Naive thymus-derived CD8-positive, alpha-beta T cell (primary cell): ENCODE results near the gene KCNQ1OT1. TPM values are rescaled to one million over a fixed set of nuclear protein-coding genes. Genes with fewer than 3 reads are reported as not detected.

ENCODE experiments used
- ATAC-seq, 2 donors: fragments of 150-1000 bp; cut with Tn5 transposase in 1 of 2; sonication (Bioruptor Pico), chemical (Tn5 transposase) in 1 of 2; 1 replicate in 1 of 2; 2 replicates in 1 of 2; pipeline ENCODE4 v1.10.0; 2021; ENCODE audit warnings: mild to moderate bottlenecking in 2 of 2, moderate library complexity in 2 of 2
- POLR2A ChIA-PET: fragments of 350-600 bp; sonication (Branson Sonifier 250); formaldehyde crosslinking; loops from one replicate; lab custom pipeline; 2021; ENCODE audit warnings: antibody characterized with exemption; lab: Charles Lee
- DNase-seq, 10 donors: peaks; one replicate each; pipeline versions ENCODE4 v3.0.0 to v3.0.0-alpha.2; 2020 to 2022
- H3K27ac Mint-ChIP-seq, 10 donors: one replicate each; pipeline ENCODE4 v1.8.0; 2020 to 2022; ENCODE audit warnings: mild to moderate bottlenecking in 10 of 10, mixed read lengths in 10 of 10, moderate library complexity in 4 of 10, inconsistent platforms in 1 of 10
- H3K27me3 Mint-ChIP-seq, 5 donors: one replicate each; pipeline ENCODE4 v1.8.0; 2021 to 2022; ENCODE audit warnings: mixed read lengths in 5 of 5
- H3K36me3 Mint-ChIP-seq, 3 donors: one replicate each; pipeline ENCODE4 v1.8.0; 2020 to 2022; ENCODE audit warnings: mixed read lengths in 3 of 3, mild to moderate bottlenecking in 2 of 3, inconsistent platforms in 1 of 3
- H3K4me1 Mint-ChIP-seq, 4 donors: one replicate each; pipeline ENCODE4 v1.8.0; 2021 to 2022; ENCODE audit warnings: mixed read lengths in 4 of 4
- H3K4me3 Mint-ChIP-seq, 10 donors: one replicate each; pipeline ENCODE4 v1.8.0; 2020 to 2022; ENCODE audit warnings: mild to moderate bottlenecking in 10 of 10, mixed read lengths in 10 of 10, moderate library complexity in 6 of 10, inconsistent platforms in 1 of 10
- H3K9me3 Mint-ChIP-seq, 9 donors: one replicate each; pipeline ENCODE4 v1.8.0; 2020 to 2022; ENCODE audit warnings: mixed read lengths in 9 of 9, mild to moderate bottlenecking in 3 of 9, inconsistent platforms in 1 of 9, moderate library complexity in 1 of 9
- polyA plus RNA-seq, 3 donors: library from polyadenylated mRNA; unstranded; fragments of 300-500 nt; fragmentation: Illumina TruSeq; gene quantifications; one replicate each; pipeline ENCODE4 v1.2.3, GENCODE V29; 2021
- total RNA-seq, 8 experiments: library from RNA in 2 of 8; stranded (reverse) in 2 of 8; gene quantifications; one replicate each; pipeline ENCODE4 v1.2.3 and lab custom pipeline; 2021 to 2026

Gene KCNQ1OT1
- total and polyA plus RNA-seq, 5 experiments from 2014 or later, result 0.03 to 0.22 (median 0.05) TPM

DNA sequence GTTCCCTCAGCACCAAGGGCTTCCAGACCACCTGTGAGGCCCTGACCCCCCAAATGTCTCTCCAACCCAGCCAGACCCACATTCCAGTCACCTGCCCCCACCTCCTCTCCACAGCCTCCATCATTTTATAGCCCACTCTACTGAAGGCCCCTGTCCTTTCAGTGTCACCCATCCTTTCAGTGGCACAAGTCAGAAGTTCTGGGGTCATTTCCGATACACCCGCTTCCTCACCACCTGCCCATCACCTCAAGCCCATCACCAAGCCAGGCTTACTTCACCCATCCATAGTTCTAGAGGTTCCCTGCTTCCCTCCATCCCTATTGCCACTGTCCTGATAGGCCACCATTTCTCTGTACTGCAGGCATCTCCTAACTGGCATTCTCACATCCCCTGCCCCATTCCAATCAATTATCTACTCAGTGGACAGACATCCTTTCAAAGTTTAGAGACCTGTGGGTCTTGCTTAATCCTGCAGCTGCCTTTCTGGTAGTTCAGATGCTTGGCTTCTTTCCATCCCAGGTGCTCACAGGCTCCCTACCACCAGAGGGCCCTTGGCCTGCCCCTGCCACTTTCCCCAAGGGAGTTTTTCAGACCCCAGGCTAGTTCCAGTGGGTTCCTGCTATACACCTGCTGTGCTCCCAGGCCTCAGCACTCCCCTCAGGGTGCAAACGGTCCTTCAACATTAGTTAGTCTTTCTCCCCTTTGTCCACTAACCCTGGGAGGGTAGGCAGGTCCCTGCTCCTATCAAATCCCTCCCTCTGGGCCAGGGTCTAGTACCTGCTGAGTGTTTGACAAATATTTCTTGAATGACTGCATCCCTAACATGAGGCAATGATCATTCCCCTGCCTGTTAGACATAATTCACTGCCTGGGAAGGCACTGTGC is 7.6 kb downstream of the KCNQ1OT1 start:
- H3K27me3 Mint-ChIP-seq, result no peaks in the 10 kb centered on the region
- peaks cover 0 to 7% (median 3%) of the 10 kb centered on the region in 3 donors for H3K36me3 Mint-ChIP-seq
- no peak overlapping the region for H3K4me3 Mint-ChIP-seq
- no peak for DNase-seq
- ATAC-seq, result no peak
- POLR2A ChIA-PET, result no interaction called here
- H3K4me1 Mint-ChIP-seq, result peaks cover 0 to 13% (median 9%) of the 10 kb centered on the region in 4 donors
- H3K27ac Mint-ChIP-seq, result peak overlapping the region in 1 of 10 donors; percentile 73
- no peaks in the 10 kb centered on the region for H3K9me3 Mint-ChIP-seq

DNA sequence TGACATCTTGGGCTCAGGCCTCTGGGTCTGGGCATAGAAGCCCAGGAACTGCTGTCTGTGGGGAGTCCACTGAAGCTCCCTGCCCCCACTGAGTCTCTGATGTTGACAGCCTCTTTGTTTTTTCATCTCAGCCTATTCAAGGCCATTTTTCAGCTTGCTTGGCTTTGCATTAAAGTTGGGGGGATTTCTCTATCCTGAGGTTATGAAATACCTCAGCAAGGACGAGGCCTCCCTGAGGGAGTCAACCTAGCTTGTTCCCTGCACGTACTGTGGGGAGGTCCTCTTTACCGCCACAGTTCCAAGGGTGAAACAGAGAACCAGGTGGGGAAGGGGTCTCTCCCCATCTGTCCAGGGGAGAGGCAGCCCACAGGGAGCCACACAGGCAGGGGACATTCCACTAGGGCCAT is 8.4 kb downstream of the KCNQ1OT1 start:
- POLR2A ChIA-PET, result no interaction called here
- no peak overlapping the region for H3K4me3 Mint-ChIP-seq
- H3K27ac Mint-ChIP-seq, result peak overlapping the region in 1 of 10 donors; percentile 73
- H3K27me3 Mint-ChIP-seq, result no peaks in the 10 kb centered on the region
- H3K36me3 Mint-ChIP-seq, result peaks cover 0 to 3% (median 1%) of the 10 kb centered on the region in 3 donors
- no peak for ATAC-seq
- no peaks in the 10 kb centered on the region for H3K9me3 Mint-ChIP-seq
- peaks cover 0 to 13% (median 9%) of the 10 kb centered on the region in 4 donors for H3K4me1 Mint-ChIP-seq
- DNase-seq, result peak in 1 of 10 donors; percentile 21

DNA sequence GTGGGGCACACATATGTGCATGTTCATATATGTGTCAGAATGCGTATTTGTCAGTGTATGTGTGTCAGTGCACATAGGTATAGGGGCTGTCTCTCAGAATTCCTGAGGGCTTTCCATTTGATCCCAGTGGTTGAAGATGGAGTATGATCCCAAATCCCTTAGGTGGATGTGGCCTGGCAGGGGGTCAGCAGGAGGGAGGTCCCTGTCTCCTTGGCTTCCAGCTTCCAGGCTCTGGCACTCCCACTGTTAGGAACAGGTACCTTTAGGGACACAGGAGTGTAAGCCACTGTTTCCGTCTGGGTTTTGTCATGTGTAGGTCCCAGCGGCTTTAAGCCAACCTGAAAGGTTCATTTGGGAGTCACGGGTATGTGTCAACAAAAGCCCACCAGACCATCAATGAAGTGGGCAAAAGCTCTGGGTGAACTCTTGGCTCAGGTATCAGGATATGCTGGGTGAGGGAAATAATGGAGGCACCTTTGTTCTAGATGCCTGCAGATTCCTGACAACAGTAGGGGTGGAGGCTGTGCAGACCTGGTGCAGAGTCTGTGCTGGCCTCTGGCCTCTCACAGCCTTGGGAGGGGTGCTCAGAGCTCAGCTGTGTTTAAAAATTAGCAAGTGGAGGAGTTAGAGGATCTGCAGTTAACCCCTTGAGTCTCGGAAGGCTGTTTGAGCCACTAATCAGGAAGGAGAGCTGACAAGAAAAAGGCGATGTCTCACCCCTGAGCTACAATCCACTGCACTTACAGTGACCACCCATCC is 9.0 kb downstream of the KCNQ1OT1 start:
- DNase-seq, result peak in 1 of 10 donors; percentile 31
- Mint-ChIP-seq H3K9me3 (no peaks in the 10 kb centered on the region), H3K36me3 (peaks cover 0 to 3% (median 0%) of the 10 kb centered on the region in 3 donors), H3K27me3 (no peaks in the 10 kb centered on the region), H3K4me3 (no peak overlapping the region), H3K27ac (peak overlapping the region in 2 of 10 donors; percentile 37 to 46), H3K4me1 (peaks cover 0 to 13% (median 9%) of the 10 kb centered on the region in 4 donors)
- POLR2A ChIA-PET, result no interaction called here
- no peak for ATAC-seq

DNA sequence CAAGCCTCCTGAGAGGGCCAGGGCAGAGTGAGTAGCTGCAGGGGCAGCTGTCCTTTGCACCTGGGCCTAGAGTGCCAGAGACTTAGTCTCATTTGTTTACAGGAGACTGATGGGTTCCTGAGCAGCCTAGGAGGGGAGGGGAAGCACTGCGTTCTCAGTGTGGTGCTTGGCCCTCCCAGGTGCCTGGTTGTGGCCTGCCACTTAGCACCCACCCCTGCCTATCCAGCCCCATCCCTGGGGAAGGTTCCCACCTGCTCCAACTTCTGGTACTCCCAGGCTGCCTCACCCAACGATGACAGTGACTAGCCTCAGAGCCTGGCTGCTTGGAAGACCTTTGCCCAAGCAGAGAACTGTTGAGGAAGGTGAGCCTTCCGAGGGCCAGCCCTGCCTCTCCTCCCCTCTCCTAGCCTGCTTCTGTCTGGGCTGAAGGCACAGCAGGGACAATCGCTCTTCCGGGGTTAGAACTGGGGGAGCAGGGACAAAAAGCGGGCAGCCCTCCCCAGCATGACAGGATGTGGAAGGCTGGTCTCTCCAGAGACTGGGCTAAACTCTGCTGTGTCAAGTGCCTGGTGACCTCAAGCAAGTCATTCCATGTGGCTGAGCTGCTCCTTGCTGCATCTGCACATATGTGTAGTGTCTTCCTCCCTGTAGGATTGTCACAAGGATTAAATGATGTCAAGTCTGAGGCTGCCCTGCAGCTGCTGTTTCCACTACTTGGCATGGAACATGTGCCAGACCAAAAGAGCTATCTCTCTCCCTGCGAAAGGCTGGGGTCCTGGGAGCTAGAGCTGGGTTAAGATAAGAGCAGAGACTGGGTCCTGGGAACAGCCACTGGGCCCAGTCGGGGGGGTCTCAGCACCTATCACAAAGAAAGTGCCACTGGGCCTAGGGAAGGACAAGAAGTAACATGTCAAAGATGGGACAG is 9.9 kb downstream of the KCNQ1OT1 start:
- ATAC-seq, result no peak
- no peaks in the 10 kb centered on the region for H3K9me3 Mint-ChIP-seq
- H3K27me3 Mint-ChIP-seq, result no peaks in the 10 kb centered on the region
- POLR2A ChIA-PET, result no interaction called here
- H3K4me3 Mint-ChIP-seq, result no peak overlapping the region
- DNase-seq, result peak in 1 of 10 donors; percentile 56
- H3K36me3 Mint-ChIP-seq, result peaks cover 0 to 3% (median 0%) of the 10 kb centered on the region in 3 donors
- peaks cover 0 to 13% (median 9%) of the 10 kb centered on the region in 4 donors for H3K4me1 Mint-ChIP-seq
- H3K27ac Mint-ChIP-seq, result peak overlapping the region in 5 of 10 donors; percentile 1 to 83 (median 46)

DNA sequence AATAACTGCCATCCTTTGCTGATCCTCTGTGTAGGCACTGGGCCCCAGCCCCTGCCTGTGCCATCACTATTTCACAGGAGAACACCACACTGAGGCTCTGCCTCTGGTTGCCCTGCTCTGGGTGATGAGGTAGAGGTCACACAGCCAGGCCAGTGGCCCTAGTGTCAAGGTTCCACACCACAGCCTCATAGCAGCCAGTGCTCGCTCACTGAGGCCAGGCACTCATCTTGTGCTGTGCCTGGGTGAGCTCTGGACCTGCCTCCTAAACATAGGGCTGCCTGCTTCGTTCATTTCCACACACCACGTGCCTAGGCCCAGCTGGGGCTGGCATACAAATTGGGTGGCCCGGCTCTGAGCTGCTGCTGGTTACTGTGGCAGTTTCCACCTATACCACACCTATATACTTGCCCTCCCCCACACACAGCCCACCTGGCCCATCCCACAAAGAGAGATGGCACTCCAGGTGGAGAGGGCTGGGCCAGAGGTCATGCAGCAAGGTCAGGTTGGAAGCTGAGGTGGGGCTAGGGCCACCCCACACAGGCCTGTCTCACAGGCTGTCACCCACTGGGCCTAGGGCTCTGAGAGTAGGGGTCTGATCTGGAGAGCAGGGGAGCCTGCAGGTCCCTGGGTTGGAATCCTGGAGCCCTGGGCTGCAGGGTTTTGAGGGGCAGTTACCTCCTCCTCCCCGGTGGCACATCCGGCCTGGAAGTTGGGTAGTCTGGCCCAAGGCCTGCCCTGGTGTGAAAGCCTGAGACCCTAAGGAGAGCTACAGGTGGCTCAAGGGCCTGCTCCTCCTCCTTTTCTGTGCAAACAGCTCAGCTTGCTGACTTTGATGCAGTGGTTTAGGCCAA is 11.2 kb downstream of the KCNQ1OT1 start:
- H3K4me3 Mint-ChIP-seq, result no peak overlapping the region
- POLR2A ChIA-PET, result no interaction called here
- ATAC-seq (no peak), DNase-seq (peak in 1 of 10 donors; percentile 41)
- H3K36me3 Mint-ChIP-seq, result peaks cover 0 to 3% (median 2%) of the 10 kb centered on the region in 3 donors
- H3K9me3 Mint-ChIP-seq, result no peaks in the 10 kb centered on the region
- H3K27me3 Mint-ChIP-seq, result no peaks in the 10 kb centered on the region
- H3K27ac Mint-ChIP-seq, result no peak overlapping the region
- peaks cover 0 to 11% (median 5%) of the 10 kb centered on the region in 4 donors for H3K4me1 Mint-ChIP-seq

DNA sequence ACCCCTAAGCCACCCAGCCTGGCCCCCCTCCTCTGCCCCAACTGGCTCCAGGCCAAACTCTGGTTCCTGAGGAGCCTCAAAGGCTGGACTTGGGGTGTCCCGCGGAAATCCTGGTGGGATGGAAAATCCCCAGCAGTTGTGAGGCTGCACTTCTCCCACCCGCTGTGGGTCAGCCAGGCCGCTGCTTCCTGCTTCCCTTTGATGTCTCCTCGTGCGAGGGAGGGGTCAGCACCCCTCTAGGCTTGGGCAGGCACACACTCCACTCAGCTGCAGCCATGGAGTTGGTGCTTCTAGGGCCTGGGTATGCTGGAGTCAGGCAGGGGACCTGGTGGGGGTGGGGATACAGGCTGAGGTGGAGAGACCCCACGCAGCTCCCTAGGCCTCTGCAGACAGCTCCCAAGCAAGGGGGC is 12.0 kb downstream of the KCNQ1OT1 start:
- Mint-ChIP-seq H3K27ac (no peak overlapping the region), H3K4me1 (peaks cover 0 to 9% (median 4%) of the 10 kb centered on the region in 4 donors), H3K36me3 (peaks cover 0 to 4% (median 3%) of the 10 kb centered on the region in 3 donors), H3K27me3 (no peaks in the 10 kb centered on the region), H3K9me3 (no peaks in the 10 kb centered on the region), H3K4me3 (no peak overlapping the region)
- DNase-seq, result peak in 1 of 10 donors; percentile 54
- POLR2A ChIA-PET, result no interaction called here
- ATAC-seq, result no peak

DNA sequence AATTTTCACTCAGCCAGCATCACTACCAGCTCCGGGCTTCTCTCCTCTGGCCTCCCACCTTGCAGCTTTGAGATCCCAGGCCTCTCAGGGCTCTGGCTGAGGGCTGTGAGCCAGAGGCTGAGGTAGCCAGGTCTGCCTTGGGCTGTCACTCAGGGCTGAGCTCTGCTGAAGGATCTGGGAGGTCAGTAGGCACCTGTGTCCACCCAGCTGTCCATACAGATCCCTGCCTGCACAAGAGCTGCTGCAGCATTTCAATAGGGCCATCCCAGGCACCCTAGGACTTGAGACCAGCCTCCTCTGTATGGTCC is 12.6 kb downstream of the KCNQ1OT1 start:
- POLR2A ChIA-PET, result no interaction called here
- DNase-seq, result no peak
- peaks cover 0 to 8% (median 2%) of the 10 kb centered on the region in 4 donors for H3K4me1 Mint-ChIP-seq
- ATAC-seq, result no peak
- no peaks in the 10 kb centered on the region for H3K27me3 Mint-ChIP-seq
- no peaks in the 10 kb centered on the region for H3K9me3 Mint-ChIP-seq
- H3K27ac Mint-ChIP-seq, result no peak overlapping the region
- no peak overlapping the region for H3K4me3 Mint-ChIP-seq
- peaks cover 0 to 4% (median 3%) of the 10 kb centered on the region in 3 donors for H3K36me3 Mint-ChIP-seq

DNA sequence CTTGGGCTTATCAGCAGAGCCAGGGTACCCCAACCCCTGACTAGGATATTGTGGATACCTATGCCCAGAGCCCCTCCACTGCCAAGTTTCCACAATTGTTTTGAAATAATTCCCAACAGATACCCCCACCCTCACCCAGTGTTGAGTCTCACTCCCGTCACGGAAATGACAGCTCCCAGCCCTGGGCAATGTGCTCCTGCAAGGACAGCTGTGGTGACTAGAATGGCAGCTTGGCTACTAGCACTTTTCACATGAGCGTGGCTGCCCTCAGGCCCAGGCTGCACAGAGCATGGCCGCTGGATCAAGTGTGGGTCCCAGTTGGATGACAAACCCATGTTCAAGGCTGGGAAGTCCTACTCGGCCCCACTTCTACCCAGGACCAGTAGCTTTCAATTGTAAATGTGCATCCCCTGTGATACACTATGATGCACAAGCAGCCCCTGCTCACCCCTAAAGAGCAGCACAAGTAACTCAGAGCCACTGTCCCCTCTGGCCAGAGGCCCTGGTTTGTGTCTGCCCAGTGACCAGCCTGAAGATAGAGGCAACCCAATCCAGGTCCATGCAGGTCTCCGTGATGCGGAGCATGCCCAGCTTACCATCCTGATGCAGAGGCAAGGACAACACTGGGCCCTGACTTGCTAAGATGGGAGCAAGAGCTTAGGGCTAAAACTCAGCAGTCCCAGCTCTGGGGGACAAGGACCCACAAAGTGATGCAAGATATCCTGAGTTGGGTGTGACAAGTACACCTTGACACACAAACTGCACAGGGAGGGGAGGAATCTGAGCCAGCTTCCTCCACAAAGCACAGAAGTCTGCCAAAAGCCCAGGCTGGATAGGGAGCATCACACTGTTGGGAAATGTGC is 13.2 kb downstream of the KCNQ1OT1 start:
- DNase-seq (peak in 1 of 10 donors; percentile 45), ATAC-seq (no peak)
- Mint-ChIP-seq H3K4me1 (peaks cover 0 to 6% (median 3%) of the 10 kb centered on the region in 4 donors), H3K36me3 (peaks cover 0 to 4% (median 3%) of the 10 kb centered on the region in 3 donors), H3K4me3 (no peak overlapping the region), H3K9me3 (no peaks in the 10 kb centered on the region), H3K27me3 (no peaks in the 10 kb centered on the region), H3K27ac (no peak overlapping the region)
- POLR2A ChIA-PET, result no interaction called here

DNA sequence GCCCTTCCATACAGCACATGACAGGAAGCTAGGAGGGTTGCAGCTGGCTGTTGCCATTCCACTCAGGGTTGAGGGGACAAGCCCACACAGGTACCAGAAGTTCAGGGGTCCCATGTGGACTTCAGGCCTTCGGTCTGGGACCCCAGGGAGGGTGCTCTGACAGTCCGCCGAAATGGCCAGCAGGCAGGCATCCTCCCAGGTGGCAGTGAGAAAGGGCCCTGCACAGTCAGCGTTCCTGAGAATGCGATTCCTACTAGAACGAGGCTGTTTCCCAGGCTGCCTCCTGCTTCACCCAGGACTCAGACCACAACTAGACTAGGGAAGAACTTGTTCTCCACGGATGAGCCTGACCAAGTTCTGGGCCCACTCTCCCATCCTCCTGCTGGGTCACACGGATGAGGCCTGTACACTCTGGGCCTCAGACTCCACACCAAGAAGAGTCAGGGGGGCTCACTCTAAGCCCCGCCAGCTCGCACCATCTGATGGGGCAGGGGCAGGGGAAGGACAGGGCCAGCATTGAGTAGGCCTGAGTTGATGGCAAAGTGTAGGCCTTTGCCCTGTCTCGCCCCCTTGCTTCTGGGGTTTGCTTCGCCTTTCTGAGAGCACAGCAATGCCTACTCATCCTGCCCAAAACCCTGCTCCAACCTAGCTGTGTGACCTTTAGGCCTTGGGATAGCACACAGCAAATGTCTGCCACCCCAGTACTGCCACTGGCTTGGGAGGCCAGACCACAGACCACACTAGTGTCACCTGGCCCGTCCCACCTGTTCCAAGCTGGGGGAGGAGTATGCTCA is 14.0 kb downstream of the KCNQ1OT1 start:
- Mint-ChIP-seq H3K27ac (no peak overlapping the region), H3K27me3 (no peaks in the 10 kb centered on the region), H3K9me3 (no peaks in the 10 kb centered on the region), H3K36me3 (peaks cover 0 to 6% (median 3%) of the 10 kb centered on the region in 3 donors), H3K4me1 (peaks cover 0 to 13% (median 6%) of the 10 kb centered on the region in 4 donors), H3K4me3 (no peak overlapping the region)
- POLR2A ChIA-PET, result no interaction called here
- DNase-seq (peak in 1 of 10 donors; percentile 42), ATAC-seq (no peak)

DNA sequence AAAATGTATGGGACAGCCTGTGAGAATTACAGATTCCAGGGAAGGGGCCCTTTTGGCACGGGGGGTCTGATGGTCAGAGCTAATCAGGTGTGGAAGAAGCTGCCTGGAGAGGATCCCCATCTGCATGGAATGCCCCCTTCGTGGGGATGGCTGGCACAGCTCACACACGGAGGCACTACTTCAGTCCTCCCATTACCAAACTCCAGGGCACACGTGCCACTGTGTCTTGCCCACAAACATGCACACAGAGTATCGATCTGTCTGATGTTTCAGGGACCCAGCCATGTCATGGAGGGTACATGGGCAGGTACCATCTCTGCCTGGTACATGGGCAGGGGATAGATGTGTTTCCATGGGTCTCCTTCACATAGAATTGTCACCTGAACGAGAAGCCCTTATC is 14.7 kb downstream of the KCNQ1OT1 start:
- Mint-ChIP-seq H3K27me3 (no peaks in the 10 kb centered on the region), H3K36me3 (peaks cover 0 to 10% (median 2%) of the 10 kb centered on the region in 3 donors), H3K9me3 (no peaks in the 10 kb centered on the region), H3K27ac (peak overlapping the region in 1 of 10 donors; percentile 28), H3K4me3 (no peak overlapping the region), H3K4me1 (peaks cover 0 to 14% (median 7%) of the 10 kb centered on the region in 4 donors)
- ATAC-seq (no peak), DNase-seq (no peak)
- POLR2A ChIA-PET, result no interaction called here
